ENCODE data around the gene NALF2. TPM values are rescaled to one million over a fixed set of nuclear protein-coding genes. Genes with fewer than 3 reads are reported as not detected.

NALF2 gene
- total and polyA plus RNA-seq, 2 of the 13 experiments (the other 11 are each of a cell fraction or from before 2014, with no cell fraction given), result 2.2 to 4.0 TPM

DNA sequence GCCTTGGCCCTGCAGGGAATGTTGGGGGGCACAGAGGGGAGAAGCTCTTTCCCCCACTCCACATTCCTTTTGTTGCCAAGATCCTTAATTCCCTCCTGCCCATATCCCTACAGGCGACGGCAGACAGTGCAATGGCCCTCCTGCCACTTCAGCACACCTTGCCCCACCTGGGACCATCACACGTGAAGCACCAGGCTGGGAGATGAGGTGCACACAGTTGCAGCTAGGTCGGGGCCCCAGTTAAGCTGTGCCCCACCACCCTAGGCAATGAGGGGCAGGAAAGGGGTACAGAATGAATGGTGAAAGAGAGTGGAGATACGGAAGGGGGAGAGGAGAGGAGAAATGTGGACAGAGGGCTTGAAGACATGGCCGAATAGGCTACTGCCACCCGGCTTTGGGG is 26.2 kb downstream of the NALF2 start:
- POLR2A ChIA-PET, result no interaction called here
- no peaks in the 10 kb centered on the region for H3K27me3 ChIP-seq (ENCODE audit: control insufficient read depth in 1 of 2, insufficient read depth in 2 of 2, low read length in 2 of 2)
- TF ChIP-seq ZNF567 (CRISPR knock-in tag; IDR thresholded peaks at IDR 0.05; ENCODE audit: borderline replicate concordance), result no peak
- no peak for TF ChIP-seq ZFAT (CRISPR knock-in tag; conservative IDR thresholded peaks at IDR 0.05)
- no peak for TF ChIP-seq HDAC6 (IDR thresholded peaks at IDR 0.05; ENCODE audit: low read depth, low read length)
- TF ChIP-seq, protein P1, sequence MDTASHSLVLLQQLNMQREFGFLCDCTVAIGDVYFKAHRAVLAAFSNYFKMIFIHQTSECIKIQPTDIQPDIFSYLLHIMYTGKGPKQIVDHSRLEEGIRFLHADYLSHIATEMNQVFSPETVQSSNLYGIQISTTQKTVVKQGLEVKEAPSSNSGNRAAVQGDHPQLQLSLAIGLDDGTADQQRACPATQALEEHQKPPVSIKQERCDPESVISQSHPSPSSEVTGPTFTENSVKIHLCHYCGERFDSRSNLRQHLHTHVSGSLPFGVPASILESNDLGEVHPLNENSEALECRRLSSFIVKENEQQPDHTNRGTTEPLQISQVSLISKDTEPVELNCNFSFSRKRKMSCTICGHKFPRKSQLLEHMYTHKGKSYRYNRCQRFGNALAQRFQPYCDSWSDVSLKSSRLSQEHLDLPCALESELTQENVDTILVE (CRISPR knock-in tag; IDR thresholded peaks at IDR 0.05), result no peak
- TF ChIP-seq HOXA5 (CRISPR knock-in tag; IDR thresholded peaks at IDR 0.05), result no peak
- TF ChIP-seq HOXD1 (CRISPR knock-in tag; IDR thresholded peaks at IDR 0.05), result no peak
- no peak for TF ChIP-seq HES4 (CRISPR knock-in tag; IDR thresholded peaks at IDR 0.05; ENCODE audit: borderline replicate concordance)
- TF ChIP-seq, protein P2, sequence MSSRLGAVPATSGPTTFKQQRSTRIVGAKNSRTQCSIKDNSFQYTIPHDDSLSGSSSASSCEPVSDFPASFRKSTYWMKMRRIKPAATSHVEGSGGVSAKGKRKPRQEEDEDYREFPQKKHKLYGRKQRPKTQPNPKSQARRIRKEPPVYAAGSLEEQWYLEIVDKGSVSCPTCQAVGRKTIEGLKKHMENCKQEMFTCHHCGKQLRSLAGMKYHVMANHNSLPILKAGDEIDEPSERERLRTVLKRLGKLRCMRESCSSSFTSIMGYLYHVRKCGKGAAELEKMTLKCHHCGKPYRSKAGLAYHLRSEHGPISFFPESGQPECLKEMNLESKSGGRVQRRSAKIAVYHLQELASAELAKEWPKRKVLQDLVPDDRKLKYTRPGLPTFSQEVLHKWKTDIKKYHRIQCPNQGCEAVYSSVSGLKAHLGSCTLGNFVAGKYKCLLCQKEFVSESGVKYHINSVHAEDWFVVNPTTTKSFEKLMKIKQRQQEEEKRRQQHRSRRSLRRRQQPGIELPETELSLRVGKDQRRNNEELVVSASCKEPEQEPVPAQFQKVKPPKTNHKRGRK (CRISPR knock-in tag; IDR thresholded peaks at IDR 0.05), result no peak
- TF ChIP-seq, protein P3, sequence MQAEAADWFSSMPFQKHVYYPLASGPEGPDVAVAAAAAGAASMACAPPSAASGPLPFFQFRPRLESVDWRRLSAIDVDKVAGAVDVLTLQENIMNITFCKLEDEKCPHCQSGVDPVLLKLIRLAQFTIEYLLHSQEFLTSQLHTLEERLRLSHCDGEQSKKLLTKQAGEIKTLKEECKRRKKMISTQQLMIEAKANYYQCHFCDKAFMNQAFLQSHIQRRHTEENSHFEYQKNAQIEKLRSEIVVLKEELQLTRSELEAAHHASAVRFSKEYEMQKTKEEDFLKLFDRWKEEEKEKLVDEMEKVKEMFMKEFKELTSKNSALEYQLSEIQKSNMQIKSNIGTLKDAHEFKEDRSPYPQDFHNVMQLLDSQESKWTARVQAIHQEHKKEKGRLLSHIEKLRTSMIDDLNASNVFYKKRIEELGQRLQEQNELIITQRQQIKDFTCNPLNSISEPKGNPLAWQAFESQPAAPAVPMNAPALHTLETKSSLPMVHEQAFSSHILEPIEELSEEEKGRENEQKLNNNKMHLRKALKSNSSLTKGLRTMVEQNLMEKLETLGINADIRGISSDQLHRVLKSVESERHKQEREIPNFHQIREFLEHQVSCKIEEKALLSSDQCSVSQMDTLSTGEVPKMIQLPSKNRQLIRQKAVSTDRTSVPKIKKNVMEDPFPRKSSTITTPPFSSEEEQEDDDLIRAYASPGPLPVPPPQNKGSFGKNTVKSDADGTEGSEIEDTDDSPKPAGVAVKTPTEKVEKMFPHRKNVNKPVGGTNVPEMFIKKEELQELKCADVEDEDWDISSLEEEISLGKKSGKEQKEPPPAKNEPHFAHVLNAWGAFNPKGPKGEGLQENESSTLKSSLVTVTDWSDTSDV (CRISPR knock-in tag; IDR thresholded peaks at IDR 0.05), result no peak
- no peak for TF ChIP-seq ZNF234 (CRISPR knock-in tag; conservative IDR thresholded peaks at IDR 0.05)
- TF ChIP-seq ZFP36L2 (CRISPR knock-in tag; IDR thresholded peaks at IDR 0.05), result no peak
- no peak overlapping the region for H3K4me3 ChIP-seq (replicated peaks in 1 of 3; ENCODE audit: insufficient read depth in 1 of 3, low read depth in 2 of 3, low read length in 3 of 3)
- intact Hi-C loops (cut with micrococcal nuclease; ENCODE audit: unreplicated experiment) (no loop called here), in situ Hi-C loops (cut with HindIII; ENCODE audit: extremely low pct_ligation_motif_present, low pct_unique_long_range_greater_than_20kb) (no loop called here)
- FAIRE-seq (no peak), ATAC-seq (no peak), DNase-seq (ENCODE audit: low spot score) (no peak)
- no peak overlapping the region for H2AFZ ChIP-seq (ENCODE audit: low read length)
- WGBS (ENCODE audit: low lambda C conversion rate), result 93% methylated on average over 7 of the region's 7 CpGs
- no peak overlapping the region for H3K27ac ChIP-seq (ENCODE audit: extremely low read length, insufficient read depth, low read length)
- H3K9me3 ChIP-seq (ENCODE audit: low read length), result no peaks in the 10 kb centered on the region
- no peaks in the 10 kb centered on the region for H4K20me1 ChIP-seq (ENCODE audit: insufficient read depth, low read length)
- no peak overlapping the region for H3K9ac ChIP-seq (ENCODE audit: insufficient read depth, low read depth, low read length)
- no peaks in the 10 kb centered on the region for H3K36me3 ChIP-seq (replicated peaks in 1 of 2; ENCODE audit: control insufficient read depth in 1 of 2, insufficient read depth in 2 of 2, low read length in 2 of 2)
- CTCF ChIA-PET (ENCODE audit: low intra/inter-chr PET ratio, low total read pairs), result no interaction called here
- H3K4me2 ChIP-seq (ENCODE audit: low read depth, low read length), result no peak overlapping the region
- H3K79me2 ChIP-seq (ENCODE audit: insufficient read depth, low read length), result no peaks in the 10 kb centered on the region
- H3K4me1 ChIP-seq (ENCODE audit: insufficient read depth, low read length), result peaks cover 9% of the 10 kb centered on the region
- BruUV-seq (replicated peaks), result no TSS peak

Data from HepG2 (cell line).